Measurements from ENCODE around the gene S100A13. TPM values are rescaled to one million over a fixed set of nuclear protein-coding genes. Genes with fewer than 3 reads are reported as not detected.
A peak's percentile ranks its signal among the peaks of the same experiment; 100 is the strongest.
"Not testable (repeated sequence)": the region's sequence is repeated elsewhere in the genome, so short reads cannot be mapped to it uniquely, and the experiment has no call there.

S100A13 gene
- total RNA-seq, 1 donor = 2.7 TPM

- DNase-seq (ENCODE audit: low read depth in 2 of 3, low spot score in 2 of 3) = no peak
Measured at GRCh38 chr1:153608742-153609584, 18.3 kb downstream of the S100A13 start.

- DNase-seq (ENCODE audit: low read depth in 2 of 3, low spot score in 2 of 3) = no peak
Measured at GRCh38 chr1:153608089-153608682, 19.1 kb downstream of the S100A13 start.

- no peak for DNase-seq (ENCODE audit: low read depth in 2 of 3, low spot score in 2 of 3)
Measured at GRCh38 chr1:153607381-153607780, 19.9 kb downstream of the S100A13 start.

- DNase-seq (ENCODE audit: low read depth in 2 of 3, low spot score in 2 of 3) = no peak
Measured at GRCh38 chr1:153606194-153606593, 21.1 kb downstream of the S100A13 start.

GRCh38 chr1:153602749-153603148 lies 24.6 kb downstream of the S100A13 start:
- DNase-seq (ENCODE audit: low read depth in 2 of 3, low spot score in 2 of 3) = no peak

- no peak for DNase-seq (ENCODE audit: low read depth in 2 of 3, low spot score in 2 of 3)
Measured at GRCh38 chr1:153599847-153600246, 27.5 kb downstream of the S100A13 start.

GRCh38 chr1:153598309-153599172 lies 28.8 kb downstream of the S100A13 start:
- peak in 2 of 3 donors; percentile 90 to 97 for DNase-seq (ENCODE audit: low read depth in 2 of 3, low spot score in 2 of 3)

- no peak for DNase-seq (ENCODE audit: low read depth in 2 of 3, low spot score in 2 of 3)
Measured at GRCh38 chr1:153597206-153597605, 30.1 kb downstream of the S100A13 start.

- no peak for DNase-seq (ENCODE audit: low read depth in 2 of 3, low spot score in 2 of 3)
Measured at GRCh38 chr1:153592748-153593147, 34.6 kb downstream of the S100A13 start.

- DNase-seq (ENCODE audit: low read depth in 2 of 3, low spot score in 2 of 3) = no peak
Measured at GRCh38 chr1:153588482-153588881, 38.8 kb downstream of the S100A13 start.

GRCh38 chr1:153588033-153588432 lies 39.3 kb downstream of the S100A13 start:
- DNase-seq (ENCODE audit: low read depth in 2 of 3, low spot score in 2 of 3) = not testable (repeated sequence)

GRCh38 chr1:153587314-153587713 lies 40.0 kb downstream of the S100A13 start:
- no peak for DNase-seq (ENCODE audit: low read depth in 2 of 3, low spot score in 2 of 3)

- DNase-seq (ENCODE audit: low read depth in 2 of 3, low spot score in 2 of 3) = no peak
Measured at GRCh38 chr1:153586347-153586746, 41.0 kb downstream of the S100A13 start.

- no peak for DNase-seq (ENCODE audit: low read depth in 2 of 3, low spot score in 2 of 3)
Measured at GRCh38 chr1:153585006-153585405, 42.3 kb downstream of the S100A13 start.

GRCh38 chr1:153583976-153584375 lies 43.3 kb downstream of the S100A13 start:
- no peak for DNase-seq (ENCODE audit: low read depth in 2 of 3, low spot score in 2 of 3)

- not testable (repeated sequence) for DNase-seq (ENCODE audit: low read depth in 2 of 3, low spot score in 2 of 3)
Measured at GRCh38 chr1:153583514-153583913, 43.8 kb downstream of the S100A13 start.

- not testable (repeated sequence) for DNase-seq (ENCODE audit: low read depth in 2 of 3, low spot score in 2 of 3)
Measured at GRCh38 chr1:153582836-153583235, 44.5 kb downstream of the S100A13 start.

GRCh38 chr1:153578936-153579335 lies 48.4 kb downstream of the S100A13 start:
- no peak for DNase-seq (ENCODE audit: low read depth in 2 of 3, low spot score in 2 of 3)

GRCh38 chr1:153578490-153578889 lies 48.8 kb downstream of the S100A13 start:
- DNase-seq (ENCODE audit: low read depth in 2 of 3, low spot score in 2 of 3) = no peak

- DNase-seq (ENCODE audit: low read depth in 2 of 3, low spot score in 2 of 3) = no peak
Measured at GRCh38 chr1:153577624-153578051, 49.7 kb downstream of the S100A13 start.

GRCh38 chr1:153577138-153577537 lies 50.2 kb downstream of the S100A13 start:
- DNase-seq (ENCODE audit: low read depth in 2 of 3, low spot score in 2 of 3) = no peak
